ENCODE results near the gene PKNOX2. TPM values are rescaled to one million over a fixed set of nuclear protein-coding genes. Genes with fewer than 3 reads are reported as not detected.

PKNOX2 gene
- total RNA-seq, 2 donors from 2014 or later: 4.0 to 6.9 TPM

- Histone ChIP-seq H3K36me3 (ENCODE audit: control insufficient read depth, insufficient read depth, low read length) (no peaks in the 10 kb centered on the region), H3K9ac (ENCODE audit: extremely low read depth, low read length, poor library complexity, severe bottlenecking) (no peak overlapping the region), H3K9me3 (ENCODE audit: control insufficient read depth, low read length) (no peaks in the 10 kb centered on the region), H3K4me3 (ENCODE audit: low read length) (no peak overlapping the region), H3K27me3 (ENCODE audit: control insufficient read depth, insufficient read depth, low read length, poor library complexity, severe bottlenecking) (peaks cover 6% of the 10 kb centered on the region), H3K4me1 (ENCODE audit: control insufficient read depth, insufficient read depth, low read length) (peaks cover 3% of the 10 kb centered on the region), H3K27ac (ENCODE audit: low read depth, low read length) (no peak overlapping the region)
- peaks cover 2% of the 10 kb centered on the region for H3K36me3 Mint-ChIP-seq (ENCODE audit: low read depth)
- 91 to 93% methylated on average over 4 to 20 of the region's 21 CpGs for WGBS, 2 experiments (ENCODE audit: insufficient coverage in 1 of 2, insufficient read length in 1 of 2)
- peaks cover 14% of the 10 kb centered on the region for H3K27me3 Mint-ChIP-seq (ENCODE audit: insufficient read depth)
- no peak overlapping the region for H3K4me3 Mint-ChIP-seq
- H3K27ac Mint-ChIP-seq: no peak overlapping the region
- peak; percentile 47 for DNase-seq
- TF ChIP-seq CTCF (conservative IDR thresholded peaks at IDR 0.05): no peak
- H3K4me1 Mint-ChIP-seq: peaks cover 23% of the 10 kb centered on the region
- no peaks in the 10 kb centered on the region for H3K9me3 Mint-ChIP-seq
These were observed 185.9 kb downstream of the PKNOX2 start for GRCh38 chr11:125350206-125351032.

DNA sequence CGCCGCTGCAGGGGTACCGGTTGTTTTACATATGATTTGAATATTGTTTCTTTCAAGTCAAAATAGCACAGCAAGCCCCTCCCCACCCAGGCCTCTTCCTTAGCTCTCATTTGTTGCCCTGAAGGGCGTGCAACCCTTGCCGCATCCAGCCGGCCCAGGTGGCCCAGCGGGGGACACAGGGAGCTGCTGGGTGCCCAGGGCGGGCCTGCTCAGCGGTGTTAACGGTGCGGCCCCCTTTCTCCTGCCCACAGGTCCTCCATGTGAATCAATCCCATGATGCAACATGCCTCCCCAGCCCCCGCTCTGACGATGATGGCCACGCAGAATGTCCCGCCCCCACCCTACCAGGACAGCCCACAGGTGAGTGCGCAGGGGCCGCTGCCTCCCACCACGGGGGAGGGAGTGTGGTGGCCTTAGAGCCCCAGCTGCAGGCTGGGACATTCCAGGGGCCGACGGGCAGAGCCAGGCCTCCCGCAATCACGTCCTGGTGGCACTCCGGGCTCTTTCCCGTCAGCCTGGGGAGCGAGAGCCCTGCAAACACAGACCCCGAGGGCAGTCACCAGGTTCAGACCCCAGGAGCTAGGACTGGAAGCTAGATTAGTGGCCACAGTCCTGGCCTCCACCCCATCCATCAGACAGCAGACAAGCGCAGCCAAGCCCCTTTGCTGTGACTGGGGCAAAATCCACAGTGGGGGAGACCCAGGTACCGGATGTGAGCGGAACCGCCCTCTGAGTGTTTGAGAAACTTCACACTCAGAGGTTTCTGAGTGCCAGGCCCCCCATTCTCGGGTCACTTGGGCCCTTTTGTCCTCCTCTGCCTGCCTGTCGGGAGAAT lies 186.7 kb downstream of the PKNOX2 start:
- peaks cover 21% of the 10 kb centered on the region for H3K4me1 Mint-ChIP-seq
- H3K36me3 Mint-ChIP-seq (ENCODE audit: low read depth): peaks cover 2% of the 10 kb centered on the region
- WGBS, 2 experiments (ENCODE audit: insufficient coverage in 1 of 2, insufficient read length in 1 of 2): 89 to 95% methylated on average over 9 to 32 of the region's 32 CpGs
- peaks cover 6% of the 10 kb centered on the region for H3K27me3 ChIP-seq (ENCODE audit: control insufficient read depth, insufficient read depth, low read length, poor library complexity, severe bottlenecking)
- H3K36me3 ChIP-seq (ENCODE audit: control insufficient read depth, insufficient read depth, low read length): no peaks in the 10 kb centered on the region
- H3K27ac ChIP-seq (ENCODE audit: low read depth, low read length): no peak overlapping the region
- H3K27ac Mint-ChIP-seq: no peak overlapping the region
- no peaks in the 10 kb centered on the region for H3K9me3 Mint-ChIP-seq
- peak; percentile 58 for DNase-seq
- H3K4me3 Mint-ChIP-seq: no peak overlapping the region
- H3K4me3 ChIP-seq (ENCODE audit: low read length): no peak overlapping the region
- peaks cover 3% of the 10 kb centered on the region for H3K4me1 ChIP-seq (ENCODE audit: control insufficient read depth, insufficient read depth, low read length)
- H3K9me3 ChIP-seq (ENCODE audit: control insufficient read depth, low read length): no peaks in the 10 kb centered on the region
- no peak overlapping the region for H3K9ac ChIP-seq (ENCODE audit: extremely low read depth, low read length, poor library complexity, severe bottlenecking)
- peaks cover 12% of the 10 kb centered on the region for H3K27me3 Mint-ChIP-seq (ENCODE audit: insufficient read depth)
- TF ChIP-seq CTCF (conservative IDR thresholded peaks at IDR 0.05): no peak

DNA sequence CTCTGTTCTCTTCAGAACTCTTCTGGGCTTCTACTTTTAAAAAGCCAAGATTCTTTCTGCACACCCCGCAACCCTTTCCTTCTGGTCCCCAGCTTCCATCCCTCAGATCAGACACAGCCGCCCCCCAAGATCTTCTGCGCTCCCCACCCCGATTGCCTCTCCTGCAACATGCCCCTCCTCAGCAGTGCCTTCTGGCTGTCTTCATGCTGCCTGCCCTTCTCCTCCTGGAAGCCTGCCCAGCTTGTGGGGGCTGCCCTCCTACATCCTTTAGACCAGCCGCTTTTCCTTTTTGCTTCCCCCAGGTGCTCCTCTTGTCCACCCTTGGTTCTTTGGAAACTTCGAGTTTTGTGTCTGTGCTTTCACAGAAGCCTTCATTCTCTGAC lies 187.3 kb downstream of the PKNOX2 start:
- no peaks in the 10 kb centered on the region for H3K9me3 ChIP-seq (ENCODE audit: control insufficient read depth, low read length)
- DNase-seq: no peak
- no peaks in the 10 kb centered on the region for H3K36me3 ChIP-seq (ENCODE audit: control insufficient read depth, insufficient read depth, low read length)
- no peak overlapping the region for H3K4me3 Mint-ChIP-seq
- TF ChIP-seq CTCF (conservative IDR thresholded peaks at IDR 0.05): no peak
- H3K4me1 Mint-ChIP-seq: peaks cover 24% of the 10 kb centered on the region
- H3K4me3 ChIP-seq (ENCODE audit: low read length): no peak overlapping the region
- no peak overlapping the region for H3K9ac ChIP-seq (ENCODE audit: extremely low read depth, low read length, poor library complexity, severe bottlenecking)
- H3K27me3 ChIP-seq (ENCODE audit: control insufficient read depth, insufficient read depth, low read length, poor library complexity, severe bottlenecking): peaks cover under 1% of the 10 kb centered on the region
- peaks cover 2% of the 10 kb centered on the region for H3K36me3 Mint-ChIP-seq (ENCODE audit: low read depth)
- no peak overlapping the region for H3K27ac Mint-ChIP-seq
- 93 to 98% methylated on average over 4 to 6 of the region's 6 CpGs for WGBS, 2 experiments (ENCODE audit: insufficient coverage in 1 of 2, insufficient read length in 1 of 2)
- no peaks in the 10 kb centered on the region for H3K9me3 Mint-ChIP-seq
- H3K27me3 Mint-ChIP-seq (ENCODE audit: insufficient read depth): peaks cover 9% of the 10 kb centered on the region
- peaks cover 3% of the 10 kb centered on the region for H3K4me1 ChIP-seq (ENCODE audit: control insufficient read depth, insufficient read depth, low read length)
- H3K27ac ChIP-seq (ENCODE audit: low read depth, low read length): no peak overlapping the region

All from endodermal cell (in vitro differentiated cells).